Esophagus squamous epithelium (tissue), 5 donors: ENCODE data around the gene MC2R. TPM values are rescaled to one million over a fixed set of nuclear protein-coding genes. Genes with fewer than 3 reads are reported as not detected.

Source experiments
- DNase-seq: peaks from one replicate; lab custom pipeline; 2025; lab: John Stamatoyannopoulos, UW
- H3K27ac ChIP-seq, 4 donors: fragments of 200-600 bp; sonication (generic); one replicate each; pipeline ENCODE4 v1.5.1; 2016 to 2019; ENCODE audit warnings: mild to moderate bottlenecking in 1 of 4
- H3K27me3 ChIP-seq, 4 donors: fragments of 200-600 bp; sonication (generic); 1 replicate in 3 of 4; 2 replicates in 1 of 4; pipeline versions ENCODE4 v1.5.1 to v1.6.0; 2017 to 2021; ENCODE audit warnings: antibody characterized with exemption in 1 of 4
- H3K36me3 ChIP-seq, 3 donors: fragments of 200-600 bp; sonication (generic); one replicate each; pipeline ENCODE4 v1.5.1; 2016 to 2019
- H3K4me1 ChIP-seq, 3 donors: fragments of 200-600 bp; sonication (generic); one replicate each; pipeline ENCODE4 v1.5.1; 2017 to 2019
- H3K4me3 ChIP-seq, 4 donors: fragments of 200-600 bp; sonication (generic); 1 replicate in 3 of 4; 2 replicates in 1 of 4; pipeline ENCODE4 v1.5.1; 2016 to 2019; ENCODE audit warnings: mild to moderate bottlenecking in 2 of 4, moderate library complexity in 1 of 4
- H3K9me3 ChIP-seq, 3 donors: fragments of 200-600 bp; sonication (generic); one replicate each; pipeline ENCODE4 v1.5.1; 2016 to 2019
- CTCF ChIP-seq, 6 experiments: fragments of 450-650 bp in 4 of 6; fragments of 200-600 bp in 2 of 6; sonication (generic) in 2 of 6; IDR thresholded peaks; one replicate each; pipeline ENCODE4 v1.5.1; 2016 to 2019; ENCODE audit warnings: antibody characterized with exemption in 6 of 6, mild to moderate bottlenecking in 4 of 6, moderate library complexity in 4 of 6
- POLR2A ChIP-seq, 4 donors: fragments of 450-650 bp; IDR thresholded peaks; one replicate each; pipeline ENCODE4 v1.6.1; 2017; ENCODE audit warnings: antibody characterized with exemption in 4 of 4, mild to moderate bottlenecking in 4 of 4, moderate library complexity in 3 of 4
- WGBS, 2 donors: methylation state at CpG; one replicate each; pipeline ENCODE4 v1.1.5; 2018; 5-methylcytosine and 5-hydroxymethylcytosine counted together
- intact Hi-C: fragments of 100-400 bp; cut with DNase I; formaldehyde crosslinking; loops from one replicate; pipeline ENCODE4 v1.15.0; 2022
- total RNA-seq, 4 donors: library from RNA; depleted of rRNA; stranded (reverse); fragments of >200 nt; gene quantifications; one replicate each; pipeline ENCODE4 v1.1.0, GENCODE V29; 2016
- donor health status: DM: yes; HTN: yes; CAD: no.

Gene MC2R
- total RNA-seq, 4 donors from 2014 or later = not detected

- Histone ChIP-seq H3K36me3 (no peaks in the 10 kb centered on the region), H3K27ac (no peak overlapping the region), H3K27me3 (no peaks in the 10 kb centered on the region), H3K4me1 (no peaks in the 10 kb centered on the region), H3K4me3 (no peak overlapping the region), H3K9me3 (no peaks in the 10 kb centered on the region)
- DNase-seq = no peak
- 54 to 70% methylated on average over 2 of the region's 2 CpGs for WGBS, 2 donors
- intact Hi-C loops = no loop called here
- TF ChIP-seq POLR2A (IDR thresholded peaks at IDR 0.05) = no peak
Observed at GRCh38 chr18:13878857-13879256, 36.5 kb downstream of the MC2R start.

- WGBS, 2 donors = 76 to 80% methylated on average over 4 of the region's 4 CpGs
- no peak for DNase-seq
- Histone ChIP-seq H3K9me3 (no peaks in the 10 kb centered on the region), H3K4me3 (no peak overlapping the region), H3K36me3 (no peaks in the 10 kb centered on the region), H3K27me3 (peaks cover 0 to 7% (median 0%) of the 10 kb centered on the region in 4 donors), H3K4me1 (no peaks in the 10 kb centered on the region), H3K27ac (no peak overlapping the region)
- intact Hi-C loops = no loop called here
- TF ChIP-seq CTCF (IDR thresholded peaks at IDR 0.05) (no peak), POLR2A (IDR thresholded peaks at IDR 0.05) (no peak)
Observed at GRCh38 chr18:13877157-13877556, 38.2 kb downstream of the MC2R start.

- WGBS, 2 donors = 67 to 70% methylated on average over 4 of the region's 4 CpGs
- intact Hi-C loops = no loop called here
Observed at GRCh38 chr18:13874558-13874957, 40.8 kb downstream of the MC2R start.

GRCh38 chr18:13872932-13873331, 42.4 kb downstream of the MC2R start:
- TF ChIP-seq CTCF (IDR thresholded peaks at IDR 0.05) (no peak), POLR2A (IDR thresholded peaks at IDR 0.05) (no peak)
- intact Hi-C loops = no loop called here
- no peak for DNase-seq
- Histone ChIP-seq H3K4me3 (no peak overlapping the region), H3K9me3 (no peaks in the 10 kb centered on the region), H3K27ac (no peak overlapping the region), H3K27me3 (peaks cover 0 to 46% (median 0%) of the 10 kb centered on the region in 4 donors), H3K36me3 (no peaks in the 10 kb centered on the region), H3K4me1 (peaks cover 0 to 7% (median 0%) of the 10 kb centered on the region in 3 donors)
- WGBS, 2 donors = 40 to 70% methylated on average over 2 to 5 of the region's 5 CpGs

More at GRCh38 chr18:13874558-13874957, 40.8 kb downstream of the MC2R start:
- Histone ChIP-seq H3K9me3 (no peaks in the 10 kb centered on the region), H3K27me3 (peaks cover 0 to 31% (median 0%) of the 10 kb centered on the region in 4 donors), H3K4me3 (no peak overlapping the region), H3K36me3 (no peaks in the 10 kb centered on the region), H3K4me1 (no peaks in the 10 kb centered on the region), H3K27ac (no peak overlapping the region)
- no peak for DNase-seq
- TF ChIP-seq POLR2A (IDR thresholded peaks at IDR 0.05) = no peak
- no peak for TF ChIP-seq CTCF (IDR thresholded peaks at IDR 0.05)

GRCh38 chr18:13872373-13872772, 43.0 kb downstream of the MC2R start:
- H3K9me3 ChIP-seq = no peaks in the 10 kb centered on the region
- DNase-seq = no peak
- TF ChIP-seq CTCF (IDR thresholded peaks at IDR 0.05) (no peak), POLR2A (IDR thresholded peaks at IDR 0.05) (no peak)
- intact Hi-C loops = no loop called here
- no peak overlapping the region for H3K27ac ChIP-seq
- H3K27me3 ChIP-seq = peaks cover 0 to 51% (median 0%) of the 10 kb centered on the region in 4 donors
- H3K4me1 ChIP-seq = peaks cover 0 to 7% (median 0%) of the 10 kb centered on the region in 3 donors
- no peaks in the 10 kb centered on the region for H3K36me3 ChIP-seq
- 80 to 91% methylated on average over 8 to 13 of the region's 14 CpGs for WGBS, 2 donors
- H3K4me3 ChIP-seq = no peak overlapping the region

- Histone ChIP-seq H3K36me3 (no peaks in the 10 kb centered on the region), H3K27me3 (peaks cover 0 to 56% (median 0%) of the 10 kb centered on the region in 4 donors), H3K4me1 (peaks cover 0 to 7% (median 0%) of the 10 kb centered on the region in 3 donors), H3K9me3 (no peaks in the 10 kb centered on the region), H3K4me3 (no peak overlapping the region), H3K27ac (no peak overlapping the region)
- TF ChIP-seq CTCF (IDR thresholded peaks at IDR 0.05) (no peak), POLR2A (IDR thresholded peaks at IDR 0.05) (no peak)
- intact Hi-C loops = no loop called here
- WGBS, 2 donors = 55 to 57% methylated on average over 3 to 6 of the region's 13 CpGs
- no peak for DNase-seq
Observed at GRCh38 chr18:13871701-13872100, 43.6 kb downstream of the MC2R start.
